Trophoblast cell (in vitro differentiated cells and primary cell): ENCODE results near the gene CELF1.
A peak's percentile ranks its signal among the peaks of the same experiment; 100 is the strongest.

Source experiments
- DNase-seq, 2 donors: peaks; one replicate each; pipeline ENCODE4 v3.0.0-alpha.2; 2016
- H2AFZ ChIP-seq: 2 replicates; pipeline ENCODE4 v1.6.1; 2013; ENCODE audit warnings: low read length, moderate library complexity, mild to moderate bottlenecking; ENCODE audit not compliant: insufficient read depth, poor library complexity
- H2AK5ac ChIP-seq: 2 replicates; pipeline ENCODE4 v1.6.1; 2013; ENCODE audit warnings: mild to moderate bottlenecking, low read length
- H2BK120ac ChIP-seq: 2 replicates; pipeline ENCODE4 v1.6.1; 2013; ENCODE audit warnings: low read length, mild to moderate bottlenecking, moderate library complexity; ENCODE audit not compliant: insufficient read depth, poor library complexity
- H2BK12ac ChIP-seq: 2 replicates; pipeline ENCODE4 v1.6.1; 2013; ENCODE audit warnings: mild to moderate bottlenecking, low read length, moderate library complexity
- H2BK5ac ChIP-seq: 2 replicates; pipeline ENCODE4 v1.6.1; 2013; ENCODE audit warnings: low read length, low read depth, moderate library complexity, mild to moderate bottlenecking; ENCODE audit not compliant: poor library complexity
- H3K14ac ChIP-seq: 2 replicates; pipeline ENCODE4 v1.6.1; 2013; ENCODE audit warnings: mild to moderate bottlenecking, low read length
- H3K18ac ChIP-seq: 2 replicates; pipeline ENCODE4 v1.6.1; 2013; ENCODE audit warnings: mild to moderate bottlenecking, low read length
- H3K23ac ChIP-seq: 2 replicates; pipeline ENCODE4 v1.6.1; 2013; ENCODE audit warnings: low read length
- H3K27ac ChIP-seq: 2 replicates; pipeline ENCODE4 v1.5.1; 2013; ENCODE audit warnings: low read depth, mild to moderate bottlenecking, inconsistent platforms, low read length, moderate library complexity
- H3K27me3 ChIP-seq: 2 replicates; pipeline ENCODE4 v1.6.1; 2013; ENCODE audit warnings: inconsistent platforms, mild to moderate bottlenecking, low read length, moderate library complexity; ENCODE audit not compliant: insufficient read depth
- H3K36me3 ChIP-seq, 2 experiments: 1 replicate in 1 of 2; 2 replicates in 1 of 2; pipeline ENCODE4 v1.6.1; 2013; ENCODE audit warnings: low read length in 2 of 2, mild to moderate bottlenecking in 2 of 2, moderate library complexity in 1 of 2; ENCODE audit not compliant: insufficient read depth in 2 of 2, control insufficient read depth in 1 of 2
- H3K4ac ChIP-seq: 2 replicates; pipeline ENCODE4 v1.6.1; 2013; ENCODE audit warnings: low read depth, mild to moderate bottlenecking, low read length, moderate library complexity
- H3K4me1 ChIP-seq, 2 experiments: 1 replicate in 1 of 2; 2 replicates in 1 of 2; pipeline ENCODE4 v1.6.1; 2013; ENCODE audit warnings: low read length in 2 of 2, mild to moderate bottlenecking in 2 of 2, moderate library complexity in 1 of 2; ENCODE audit not compliant: insufficient read depth in 2 of 2, control insufficient read depth in 1 of 2
- H3K4me2 ChIP-seq: 2 replicates; pipeline ENCODE4 v1.6.1; 2013; ENCODE audit warnings: inconsistent platforms, mild to moderate bottlenecking, low read length, moderate library complexity
- H3K4me3 ChIP-seq: 2 replicates; pipeline ENCODE4 v1.5.1; 2013; ENCODE audit warnings: mild to moderate bottlenecking, low read depth, low read length, inconsistent platforms
- H3K79me1 ChIP-seq: one replicate; pipeline ENCODE4 v1.6.1; 2013; ENCODE audit warnings: low read length
- H3K79me2 ChIP-seq: 2 replicates; pipeline ENCODE4 v1.6.1; 2013; ENCODE audit warnings: low read length, mild to moderate bottlenecking; ENCODE audit not compliant: control insufficient read depth, insufficient read depth, poor library complexity
- H3K9ac ChIP-seq: 2 replicates; pipeline ENCODE4 v1.6.1; 2013; ENCODE audit warnings: mild to moderate bottlenecking, low read length
- H3K9me3 ChIP-seq: 2 replicates; pipeline ENCODE4 v1.6.1; 2013; ENCODE audit warnings: low read depth, mild to moderate bottlenecking, control low read depth, inconsistent platforms, low read length; ENCODE audit not compliant: insufficient read depth
- H4K12ac ChIP-seq: 2 replicates; pipeline ENCODE4 v1.6.1; 2013; ENCODE audit warnings: low read depth, mild to moderate bottlenecking, low read length, moderate library complexity
- H4K8ac ChIP-seq: 2 replicates; pipeline ENCODE4 v1.6.1; 2013; ENCODE audit warnings: low read depth, mild to moderate bottlenecking, low read length, moderate library complexity
- H4K91ac ChIP-seq: one replicate; pipeline ENCODE4 v1.6.1; 2013; ENCODE audit warnings: low read depth, mild to moderate bottlenecking, low read length, moderate library complexity
- WGBS: extraction: QIAGEN DNeasy Blood & Tissue Kit; methylation state at CpG from one replicate; pipeline ENCODE4 v1.1.7; 2013; ENCODE audit warnings: missing lambda C conversion rate; ENCODE audit not compliant: insufficient read length, insufficient coverage; ENCODE audit errors: extremely low coverage; 5-methylcytosine and 5-hydroxymethylcytosine counted together

The CELF1 gene

DNA sequence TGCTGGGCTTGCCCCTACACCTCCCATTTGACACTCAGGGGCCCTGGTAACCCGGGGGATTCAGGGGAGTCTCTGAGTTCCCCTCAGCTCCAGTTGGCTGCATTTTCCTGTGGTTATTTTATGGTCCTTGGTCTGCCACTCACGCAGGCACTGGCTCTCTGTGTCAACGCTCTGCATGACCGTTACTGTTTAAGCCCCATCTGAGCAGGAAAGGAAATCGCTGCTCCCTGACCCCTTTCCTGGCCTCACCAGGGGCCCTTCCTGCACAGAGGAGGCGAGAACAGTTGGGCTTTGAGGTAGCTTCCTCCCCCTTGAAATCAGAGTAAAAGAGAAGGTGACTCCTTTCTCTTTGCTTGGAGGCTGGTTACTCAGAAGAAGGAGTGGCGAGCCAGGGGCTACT, 38.8 kb upstream of the CELF1 start:
- H4K8ac ChIP-seq: no peak overlapping the region
- H3K9me3 ChIP-seq: no peaks in the 10 kb centered on the region
- no peak overlapping the region for H3K4ac ChIP-seq
- peaks cover 7 to 11% of the 10 kb centered on the region in 2 experiments for H3K4me1 ChIP-seq
- no CpG with 5 or more reads among the region's 7 CpGs for WGBS
- no peak overlapping the region for H2BK5ac ChIP-seq
- H2BK120ac ChIP-seq: no peak overlapping the region
- no peak overlapping the region for H2BK12ac ChIP-seq
- H3K9ac ChIP-seq: no peak overlapping the region
- H3K18ac ChIP-seq: no peak overlapping the region
- DNase-seq: no peak
- H3K23ac ChIP-seq: no peak overlapping the region
- no peak overlapping the region for H3K27ac ChIP-seq
- no peaks in the 10 kb centered on the region for H3K79me2 ChIP-seq
- H3K27me3 ChIP-seq: peaks cover 35% of the 10 kb centered on the region
- no peaks in the 10 kb centered on the region for H3K36me3 ChIP-seq
- H2AFZ ChIP-seq: no peak overlapping the region
- no peaks in the 10 kb centered on the region for H3K79me1 ChIP-seq
- no peak overlapping the region for H2AK5ac ChIP-seq
- H4K91ac ChIP-seq: no peak overlapping the region
- H3K14ac ChIP-seq: no peak overlapping the region
- H3K4me2 ChIP-seq: no peak overlapping the region
- no peak overlapping the region for H4K12ac ChIP-seq
- H3K4me3 ChIP-seq: no peak overlapping the region

DNA sequence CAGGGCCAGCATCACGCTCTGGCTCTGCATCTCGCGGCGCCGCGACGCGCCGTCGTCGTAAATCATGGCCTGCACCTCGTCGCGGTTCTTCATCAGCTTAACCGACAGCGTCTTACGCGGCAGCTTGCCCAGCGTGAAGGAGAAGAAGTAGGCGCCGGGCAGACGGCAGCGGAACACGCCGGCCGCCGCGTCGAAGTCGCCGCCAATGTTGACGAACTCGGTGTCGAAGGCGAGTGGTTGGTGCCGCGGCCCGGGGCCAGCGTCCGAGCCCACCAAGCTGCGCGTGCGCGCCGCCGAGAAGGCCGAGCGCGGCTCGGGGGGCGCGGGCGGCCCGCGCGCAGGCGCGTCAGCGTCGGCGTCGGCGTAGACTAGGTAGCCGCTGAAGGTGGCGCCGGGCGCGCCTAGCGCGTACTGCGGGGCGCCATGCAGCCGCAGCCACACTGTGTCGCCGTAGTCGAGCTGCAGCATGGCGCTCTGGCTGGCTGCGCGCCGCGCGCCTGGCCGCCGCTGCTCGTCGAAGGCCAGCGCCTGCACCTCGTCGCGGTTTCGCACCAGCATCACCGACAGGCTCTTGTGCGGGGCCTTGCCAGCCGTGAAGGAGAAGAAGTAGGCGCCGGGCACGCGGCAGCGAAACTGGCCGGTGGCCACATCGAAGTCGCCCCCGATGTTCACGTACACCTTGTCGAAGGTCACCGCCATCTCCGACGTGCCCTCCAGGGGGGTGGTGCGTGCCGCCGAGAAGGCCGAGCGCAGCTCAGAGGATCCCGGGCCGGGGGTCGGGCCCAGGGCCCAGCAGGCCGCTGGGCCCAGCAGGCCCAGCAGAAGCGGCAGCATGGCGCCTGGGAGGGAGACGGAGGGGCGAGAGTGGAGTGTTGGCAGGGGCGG, 37.3 kb upstream of the CELF1 start:
- Histone ChIP-seq H3K23ac (no peak overlapping the region), H3K36me3 (peaks cover under 1 to 3% of the 10 kb centered on the region in 2 experiments), H3K27me3 (peaks cover 29% of the 10 kb centered on the region), H4K12ac (no peak overlapping the region), H2BK120ac (no peak overlapping the region), H2BK12ac (no peak overlapping the region), H2AK5ac (no peak overlapping the region), H3K27ac (no peak overlapping the region), H4K91ac (no peak overlapping the region), H3K4ac (no peak overlapping the region), H3K14ac (no peak overlapping the region), H2AFZ (no peak overlapping the region), H3K18ac (no peak overlapping the region), H4K8ac (no peak overlapping the region), H3K9ac (no peak overlapping the region), H3K4me2 (no peak overlapping the region), H2BK5ac (no peak overlapping the region), H3K79me1 (no peaks in the 10 kb centered on the region), H3K4me1 (peaks cover 7 to 11% of the 10 kb centered on the region in 2 experiments), H3K4me3 (peak overlapping the region; percentile 39), H3K79me2 (no peaks in the 10 kb centered on the region), H3K9me3 (no peaks in the 10 kb centered on the region)
- WGBS: no CpG with 5 or more reads among the region's 122 CpGs
- no peak for DNase-seq

DNA sequence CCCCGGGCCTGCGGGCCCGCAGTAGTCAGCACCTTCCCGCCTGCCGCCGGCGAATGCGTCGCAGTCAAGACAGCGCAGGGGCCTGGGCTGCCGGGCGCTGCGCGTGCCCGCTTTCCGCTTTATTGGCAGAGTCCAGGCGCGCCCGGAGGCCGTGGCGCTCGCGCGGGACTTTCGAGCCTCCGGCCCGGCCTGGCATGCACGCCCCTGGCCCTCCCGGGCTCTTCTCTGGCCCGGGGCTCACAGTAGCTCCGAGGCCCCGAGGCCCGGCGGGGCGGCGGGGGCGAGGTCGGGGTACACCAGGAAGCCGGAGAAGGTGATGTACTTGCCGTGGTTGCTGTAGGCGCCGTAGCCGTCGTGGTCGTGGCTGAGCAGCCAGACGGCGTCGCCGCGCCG, 36.6 kb upstream of the CELF1 start:
- no peak overlapping the region for H3K27ac ChIP-seq
- no peak overlapping the region for H2BK120ac ChIP-seq
- H3K79me2 ChIP-seq: no peaks in the 10 kb centered on the region
- no peak overlapping the region for H3K4ac ChIP-seq
- no peak overlapping the region for H4K12ac ChIP-seq
- peaks cover 5 to 7% of the 10 kb centered on the region in 2 experiments for H3K36me3 ChIP-seq
- H3K27me3 ChIP-seq: peaks cover 23% of the 10 kb centered on the region
- H3K14ac ChIP-seq: no peak overlapping the region
- H3K4me2 ChIP-seq: no peak overlapping the region
- H4K8ac ChIP-seq: no peak overlapping the region
- no peak for DNase-seq
- H3K79me1 ChIP-seq: no peaks in the 10 kb centered on the region
- WGBS: no CpG with 5 or more reads among the region's 51 CpGs
- H2AK5ac ChIP-seq: no peak overlapping the region
- H2BK5ac ChIP-seq: no peak overlapping the region
- H3K18ac ChIP-seq: no peak overlapping the region
- no peak overlapping the region for H2AFZ ChIP-seq
- no peaks in the 10 kb centered on the region for H3K9me3 ChIP-seq
- no peak overlapping the region for H4K91ac ChIP-seq
- H2BK12ac ChIP-seq: no peak overlapping the region
- H3K4me3 ChIP-seq: peak overlapping the region; percentile 39
- H3K23ac ChIP-seq: no peak overlapping the region
- peaks cover 7 to 11% of the 10 kb centered on the region in 2 experiments for H3K4me1 ChIP-seq
- H3K9ac ChIP-seq: no peak overlapping the region

DNA sequence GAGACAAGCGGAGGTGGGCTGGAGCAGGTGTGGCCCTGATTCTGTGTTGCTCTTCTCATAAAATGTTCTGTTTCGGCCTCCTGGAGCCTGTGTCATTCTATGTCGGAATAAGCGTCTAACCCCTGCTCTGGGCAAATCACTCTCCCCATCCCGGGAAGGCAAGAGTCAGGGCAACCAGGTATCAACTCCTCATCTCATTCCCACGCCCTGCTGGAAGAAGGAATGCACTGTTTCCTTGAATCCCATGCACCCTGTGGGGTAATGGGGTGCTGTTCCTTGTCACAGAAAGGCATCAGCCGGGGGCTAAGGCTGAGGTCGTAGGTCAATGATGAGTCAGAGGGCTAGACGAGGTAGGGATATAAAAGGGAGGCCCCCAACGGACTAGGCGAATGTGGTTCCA, 36.2 kb upstream of the CELF1 start:
- no peak overlapping the region for H2BK12ac ChIP-seq
- H3K27ac ChIP-seq: no peak overlapping the region
- peaks cover 19% of the 10 kb centered on the region for H3K27me3 ChIP-seq
- no peak overlapping the region for H4K12ac ChIP-seq
- H3K14ac ChIP-seq: no peak overlapping the region
- H3K9ac ChIP-seq: no peak overlapping the region
- H3K36me3 ChIP-seq: peaks cover 9% of the 10 kb centered on the region in 2 experiments
- H3K4ac ChIP-seq: no peak overlapping the region
- H3K4me3 ChIP-seq: no peak overlapping the region
- no peak overlapping the region for H2BK120ac ChIP-seq
- no peak overlapping the region for H2AK5ac ChIP-seq
- peaks cover 6 to 7% of the 10 kb centered on the region in 2 experiments for H3K4me1 ChIP-seq
- H3K9me3 ChIP-seq: no peaks in the 10 kb centered on the region
- DNase-seq: no peak
- WGBS: no CpG with 5 or more reads among the region's 11 CpGs
- H2AFZ ChIP-seq: no peak overlapping the region
- H4K8ac ChIP-seq: no peak overlapping the region
- H4K91ac ChIP-seq: no peak overlapping the region
- no peaks in the 10 kb centered on the region for H3K79me2 ChIP-seq
- H3K23ac ChIP-seq: no peak overlapping the region
- H3K4me2 ChIP-seq: no peak overlapping the region
- H2BK5ac ChIP-seq: no peak overlapping the region
- no peaks in the 10 kb centered on the region for H3K79me1 ChIP-seq
- H3K18ac ChIP-seq: no peak overlapping the region
